NCI-H748 treated with DMSO at 0.1 percent for 48 hours (cell line): ENCODE data around the gene RREB1.

Experiments
- DNase-seq: peaks from one replicate; lab custom pipeline; 2025; lab: John Stamatoyannopoulos, UW

RREB1 gene

DNA sequence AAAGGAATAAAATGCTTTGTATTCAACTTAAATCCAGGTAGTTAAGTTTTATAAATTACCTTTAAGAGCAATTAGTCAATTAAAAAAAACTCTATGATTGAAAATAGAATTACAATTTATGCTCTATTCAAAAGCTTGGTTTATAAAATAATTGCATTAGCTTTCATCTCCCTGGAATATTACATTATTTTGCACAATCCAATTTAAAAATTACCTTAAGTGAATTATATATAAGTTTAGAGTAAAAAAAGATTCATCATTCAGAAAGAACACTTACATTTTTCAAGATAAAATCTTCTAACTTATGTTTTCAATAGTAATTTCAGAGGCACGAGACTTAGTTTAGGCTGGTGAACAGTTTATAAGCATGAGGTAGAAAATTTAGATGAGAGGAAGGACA, 190.4 kb downstream of the RREB1 start:
- DNase-seq: no peak

DNA sequence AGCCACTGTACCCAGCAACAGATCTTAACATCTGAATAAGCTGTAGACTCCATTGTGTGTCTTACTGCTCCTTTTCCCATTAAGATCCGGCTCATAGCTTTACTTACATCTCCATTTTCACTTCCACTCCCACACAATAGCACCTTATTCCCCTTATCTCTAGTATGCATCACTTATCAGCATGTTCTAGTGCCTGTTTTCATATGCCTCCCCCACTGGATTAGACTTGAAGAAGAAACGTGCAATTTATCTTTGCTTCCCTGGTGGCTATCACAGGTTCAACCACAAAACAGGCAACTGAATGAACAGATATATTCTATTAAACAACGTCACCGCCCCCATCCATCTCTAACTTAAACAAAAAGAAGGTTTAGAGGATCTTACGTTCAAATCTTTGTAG, 193.2 kb downstream of the RREB1 start:
- no peak for DNase-seq
